HG03060 (cell line): ENCODE data around the gene CIDEB.
"Not testable (repeated sequence)": the region's sequence is repeated elsewhere in the genome, so short reads cannot be mapped to it uniquely, and the experiment has no call there.

Source experiments
- ATAC-seq: cut with Tn5 transposase; IDR thresholded peaks from one replicate; pipeline ENCODE4 v1.9.1; 2021; ENCODE audit warnings: low read depth, moderate number of reproducible peaks; ENCODE audit not compliant: unreplicated experiment

The CIDEB gene

DNA sequence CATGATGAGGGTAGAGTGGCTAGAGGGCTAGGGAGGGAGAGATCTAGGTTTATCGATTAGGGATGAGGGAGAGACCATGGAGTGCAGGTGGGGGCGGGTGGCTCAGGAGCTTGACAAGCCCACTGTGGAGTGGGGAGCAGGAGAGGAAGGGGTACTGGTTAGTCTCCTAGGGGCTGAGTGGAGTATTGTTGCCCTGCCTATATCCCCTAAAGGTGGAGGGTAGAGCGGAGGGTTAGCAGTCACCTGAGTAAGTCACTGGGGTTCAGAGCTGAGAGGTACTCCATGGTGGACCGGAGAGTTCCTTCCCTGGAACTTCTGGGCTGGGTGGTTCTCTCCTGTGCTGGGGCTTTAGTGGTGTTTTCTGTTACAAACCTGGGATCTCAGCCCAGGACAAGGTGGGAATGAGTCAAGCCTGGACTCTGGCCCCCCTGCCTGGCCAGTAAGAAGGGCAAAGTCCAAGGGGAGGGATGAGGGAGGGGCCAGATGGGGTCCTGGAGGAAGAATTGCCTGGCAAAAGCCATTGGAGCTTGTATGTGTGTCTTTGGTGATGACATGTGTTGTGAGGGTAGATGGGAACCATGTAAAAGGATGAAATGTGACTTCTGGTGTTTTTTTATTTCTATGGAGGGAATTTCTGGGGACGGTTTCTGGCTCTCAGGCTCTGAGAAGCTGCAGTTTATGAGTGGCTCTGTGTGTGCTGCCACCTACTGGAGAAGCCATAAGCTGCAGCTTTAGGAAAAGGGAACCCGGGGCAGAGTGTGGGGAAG lies at the start of gene CIDEB:
Gene CIDEB, minus strand, starts transcription at position 403 of the 767 bp plus-strand sequence. Its CDS starts 119 bp downstream, at position 284.
- ATAC-seq, result no peak

DNA sequence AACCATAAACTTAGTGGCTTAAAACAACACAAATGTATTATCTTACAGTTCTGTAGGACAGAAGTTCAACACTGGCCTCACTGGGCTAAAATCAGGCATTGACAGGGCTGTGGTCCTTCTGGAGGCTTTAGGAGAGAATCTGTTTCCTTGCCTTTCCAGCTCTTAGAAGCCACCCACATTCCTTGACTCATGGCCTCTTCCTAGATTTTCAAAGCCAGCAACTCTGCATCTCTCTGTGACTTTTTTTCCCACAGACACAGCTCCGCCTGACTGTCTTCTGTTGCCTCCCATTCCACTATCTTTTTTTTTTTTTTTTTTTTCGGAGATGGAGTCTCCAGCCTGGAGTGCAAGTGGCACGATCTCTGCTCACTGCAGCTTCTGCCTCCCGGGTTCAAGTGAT lies 48.4 kb upstream of the CIDEB start:
- no peak for ATAC-seq

DNA sequence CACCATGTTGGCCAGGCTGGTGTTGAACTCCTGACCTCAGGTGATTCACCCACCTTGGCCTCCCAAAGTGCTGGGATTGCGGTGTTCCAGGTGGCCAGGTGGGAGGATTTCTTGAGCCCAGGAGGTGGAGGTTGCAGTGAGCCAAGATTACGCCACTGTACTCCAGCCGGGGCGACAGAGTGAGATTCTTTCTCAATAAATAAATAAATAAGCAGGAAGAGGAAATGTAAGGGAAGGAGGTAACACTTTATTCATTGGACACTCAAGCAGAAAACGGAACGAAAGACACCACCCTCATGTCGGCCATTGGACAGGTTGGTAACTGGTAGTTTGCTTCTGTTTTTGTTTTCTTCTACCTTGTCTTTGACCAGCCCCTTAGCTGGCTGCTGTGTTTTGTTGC lies 47.2 kb upstream of the CIDEB start:
- ATAC-seq, result no peak

- not testable (repeated sequence) for ATAC-seq
Observed at GRCh38 chr14:24354482-24354825, 46.7 kb upstream of the CIDEB start.

DNA sequence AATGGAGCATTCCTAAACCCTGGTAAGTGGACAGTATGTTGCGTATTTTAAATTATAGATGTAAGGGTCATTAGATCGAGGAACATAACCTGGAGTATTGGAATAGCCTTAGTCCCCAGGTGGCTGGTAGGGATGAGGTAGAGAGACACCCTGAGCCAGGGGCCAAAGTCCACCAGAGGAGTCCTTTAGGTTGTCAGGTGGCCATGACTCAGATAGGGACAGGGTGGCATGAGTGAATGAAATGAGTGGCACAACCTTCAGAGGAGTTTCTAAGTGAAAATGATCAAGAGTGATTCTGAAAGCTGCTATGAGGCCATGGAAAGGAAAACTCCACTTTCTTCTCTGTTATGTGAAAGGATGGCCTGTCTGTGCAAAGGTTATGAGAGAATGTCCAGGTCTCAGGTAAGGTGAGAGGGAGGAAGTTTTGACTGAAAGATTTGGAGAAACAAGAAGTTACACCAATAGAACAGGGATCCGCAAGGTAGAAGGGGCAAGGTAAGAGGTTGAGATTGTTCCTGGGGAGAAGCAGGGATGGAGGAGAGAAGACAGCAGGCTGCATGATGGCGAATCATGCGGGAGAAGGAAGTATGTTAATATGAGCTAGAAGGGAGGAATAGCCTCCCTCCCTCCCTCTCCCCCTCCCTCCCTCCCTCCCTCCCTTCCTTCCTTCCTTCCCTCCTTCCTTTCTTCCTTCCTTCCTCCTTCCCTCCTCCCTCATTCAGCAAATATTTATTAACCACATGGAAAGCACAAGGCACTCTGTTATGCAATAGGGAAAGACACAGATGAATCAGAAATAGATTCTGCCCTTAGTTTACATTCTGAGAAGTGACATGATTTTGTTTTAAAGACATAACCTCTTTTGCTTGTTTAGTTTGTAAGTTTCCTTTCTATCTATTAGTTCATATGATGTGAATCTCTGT lies 46.0 kb upstream of the CIDEB start:
- no peak for ATAC-seq

- no peak for ATAC-seq
Observed at GRCh38 chr14:24351517-24351916, 43.7 kb upstream of the CIDEB start.

DNA sequence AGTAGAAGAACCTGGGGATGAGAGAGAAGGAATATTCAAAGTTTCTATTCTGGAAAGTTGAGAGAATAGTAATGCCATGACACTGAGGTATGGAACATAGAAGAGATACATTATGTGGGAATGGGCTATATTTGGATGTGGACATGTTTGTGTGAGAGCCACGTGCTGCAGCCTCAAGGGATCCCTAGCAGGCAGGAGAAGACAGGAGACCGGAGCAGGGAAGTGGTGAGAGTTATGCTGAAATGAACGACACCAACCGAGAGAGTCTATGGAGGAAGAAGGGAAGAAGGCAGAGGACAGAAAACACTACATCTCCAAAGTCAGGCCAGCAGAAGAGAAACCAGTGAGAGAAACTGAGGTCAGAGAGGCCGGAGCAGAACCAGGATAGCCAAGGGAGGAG lies 42.0 kb upstream of the CIDEB start:
- ATAC-seq, result no peak

- no peak for ATAC-seq
Observed at GRCh38 chr14:24348186-24348585, 40.4 kb upstream of the CIDEB start.

DNA sequence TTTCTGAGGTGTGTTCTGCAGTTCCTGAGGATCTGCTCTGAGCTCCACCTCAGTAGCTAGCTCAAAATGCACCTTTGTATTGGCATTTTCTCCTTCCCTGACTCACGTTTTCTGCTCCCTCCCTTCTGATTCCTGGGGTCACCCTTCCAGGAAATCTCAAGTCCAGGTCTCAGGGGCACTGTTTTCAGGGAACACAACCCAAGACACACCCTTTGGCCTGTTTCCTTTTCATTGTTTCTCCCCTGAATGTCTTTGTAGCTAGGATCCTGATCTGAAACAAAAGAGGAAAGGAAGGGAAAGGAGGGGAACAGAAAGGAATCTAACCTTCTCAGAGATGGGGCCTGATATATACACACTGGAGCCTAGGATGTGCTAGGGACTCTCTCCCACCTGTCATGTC lies 39.4 kb upstream of the CIDEB start:
- no peak for ATAC-seq

GRCh38 chr14:24343795-24344660 lies 36.3 kb upstream of the CIDEB start:
- ATAC-seq, result no peak

- ATAC-seq, result no peak
Observed at GRCh38 chr14:24342889-24343288, 35.1 kb upstream of the CIDEB start.

GRCh38 chr14:24340606-24341005 lies 32.8 kb upstream of the CIDEB start:
- ATAC-seq, result no peak

- ATAC-seq, result no peak
Observed at GRCh38 chr14:24339284-24340151, 31.7 kb upstream of the CIDEB start, which contains the start of gene RIPK3. TSS of gene RIPK3 (minus strand) at chr14:24339991. CDS start at chr14:24339826, 165 bp downstream.

- no peak for ATAC-seq
Observed at GRCh38 chr14:24338843-24339242, 31.1 kb upstream of the CIDEB start.

DNA sequence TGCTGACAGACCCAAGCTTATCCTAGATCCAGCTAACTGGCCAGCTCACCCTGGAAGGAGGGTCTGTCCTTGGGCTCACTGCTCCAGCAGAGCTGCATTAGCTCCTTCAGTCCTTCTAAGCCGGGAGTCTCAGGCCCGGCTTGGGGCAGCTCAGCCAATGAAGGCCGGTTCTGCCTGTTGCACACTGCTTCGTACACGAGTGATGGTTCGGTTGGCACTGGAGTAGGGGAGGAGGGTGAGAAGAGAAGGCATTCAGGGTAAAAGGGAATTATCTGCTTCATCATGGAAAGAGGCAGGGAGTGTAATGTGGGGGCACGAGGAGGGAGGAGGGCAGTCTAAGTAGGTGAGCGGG lies 30.0 kb upstream of the CIDEB start:
- no peak for ATAC-seq

- ATAC-seq, result no peak
Observed at GRCh38 chr14:24337144-24337823, 29.5 kb upstream of the CIDEB start.

DNA sequence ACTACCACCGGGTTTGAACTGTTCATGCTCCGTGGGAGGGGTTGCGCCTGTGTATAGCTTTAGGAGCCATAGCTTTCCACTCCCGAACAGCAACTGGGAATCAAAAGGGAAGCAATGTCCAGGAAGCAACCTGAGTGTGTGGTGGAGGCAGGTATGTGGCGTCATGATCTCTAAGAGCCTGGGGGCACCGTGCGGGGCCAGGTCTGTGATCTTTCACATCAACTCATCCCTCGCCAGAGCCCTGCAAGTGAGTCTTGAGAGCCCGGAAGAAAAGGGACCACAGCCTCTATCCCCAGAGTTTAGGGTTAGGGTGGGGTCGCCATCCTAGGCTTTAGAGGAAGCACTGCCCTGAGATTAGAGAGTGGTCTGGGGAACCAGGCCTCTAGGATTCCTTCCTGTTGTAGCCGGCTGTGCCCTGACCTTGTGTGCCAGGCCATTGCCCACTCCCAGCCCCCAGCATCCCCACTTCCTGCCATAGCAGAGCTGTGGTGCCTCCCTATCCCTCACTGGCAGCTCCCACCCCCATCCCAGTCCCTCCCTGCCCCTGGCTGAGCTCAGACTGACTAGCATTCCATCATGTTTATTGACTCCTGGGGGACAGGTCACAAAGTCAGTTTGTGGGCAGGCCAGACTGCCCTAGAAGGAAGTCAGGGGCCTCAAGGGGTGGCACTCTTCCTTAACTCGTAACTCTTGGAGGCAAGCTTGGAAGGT lies 27.8 kb upstream of the CIDEB start:
- no peak for ATAC-seq

DNA sequence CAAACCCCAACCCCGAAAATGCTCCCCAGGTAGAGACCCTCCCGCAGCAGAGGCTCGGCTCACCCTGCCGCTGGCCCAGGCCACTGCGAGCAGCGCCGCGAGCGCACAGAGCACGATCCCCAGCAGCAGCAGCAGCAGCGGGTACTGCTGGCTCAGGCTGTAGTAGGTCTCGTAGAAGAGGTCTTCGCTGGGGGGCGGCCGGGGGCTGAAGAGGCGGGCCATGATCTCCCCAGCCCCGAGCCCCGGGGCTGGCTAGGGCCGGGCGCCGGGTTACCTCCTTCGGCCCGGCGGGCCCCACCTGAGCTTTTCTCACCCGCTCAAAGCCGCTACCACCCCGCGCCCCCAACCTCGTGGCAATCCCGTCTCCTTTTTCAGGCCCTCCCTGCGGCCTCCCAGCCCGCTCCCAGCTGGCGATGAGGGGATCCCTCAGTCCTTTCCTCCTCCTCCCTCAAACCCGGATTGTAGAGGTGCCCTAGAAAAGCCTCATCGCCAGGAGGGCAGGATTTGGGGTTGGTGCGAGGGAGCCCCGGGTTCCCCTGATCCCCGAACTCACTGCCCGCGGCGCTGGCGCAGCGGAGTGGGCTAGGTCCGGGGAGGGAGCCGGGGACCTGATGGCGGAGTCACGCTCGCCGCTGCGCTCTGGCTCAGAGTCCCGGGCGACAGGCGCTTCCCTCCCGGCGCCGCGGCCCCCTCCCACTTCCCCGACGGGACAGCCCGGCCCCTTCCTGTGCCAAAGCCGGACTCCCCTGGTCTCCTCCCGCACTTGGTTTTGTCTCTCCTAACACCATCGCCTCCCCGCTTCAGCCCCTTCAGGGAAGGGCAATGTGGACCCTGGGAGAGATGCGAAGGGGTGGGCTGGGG lies 26.9 kb upstream of the CIDEB start, which contains the start of gene ADCY4:
Gene ADCY4, minus strand, starts transcription at position 641 of the 861 bp plus-strand sequence. Its CDS starts 419 bp downstream, at position 222.
- no peak for ATAC-seq
